Testis (tissue), 2 donors: ENCODE data around the gene TLK2.

Experiments
- CTCF ChIP-seq, 3 experiments: fragments of 450-650 bp in 2 of 3; fragments of 200-600 bp in 1 of 3; sonication (generic) in 1 of 3; IDR thresholded peaks; one replicate each; pipeline ENCODE4 v1.5.1; 2016 to 2019; ENCODE audit warnings: antibody characterized with exemption in 3 of 3, mild to moderate bottlenecking in 2 of 3, moderate library complexity in 1 of 3
- POLR2A ChIP-seq: fragments of 450-650 bp; IDR thresholded peaks from one replicate; pipeline ENCODE4 v1.6.1; 2017; ENCODE audit warnings: antibody characterized with exemption, mild to moderate bottlenecking, moderate library complexity

GRCh38 chr17:62641153-62641552 is 162.5 kb downstream of the TLK2 start:
- TF ChIP-seq CTCF (IDR thresholded peaks at IDR 0.05) = no peak
- no peak for TF ChIP-seq POLR2A
